ENCODE data around the gene STIMATE.

The STIMATE gene

GRCh38 chr3:52819936-52820335 is 77.4 kb downstream of the STIMATE start:
- peak; percentile 18 for DNase-seq (ENCODE audit: low spot score)

GRCh38 chr3:52817860-52818259 is 79.5 kb downstream of the STIMATE start:
- DNase-seq (ENCODE audit: low spot score) = no peak

GRCh38 chr3:52817221-52817620 is 80.1 kb downstream of the STIMATE start:
- no peak for DNase-seq (ENCODE audit: low spot score)

GRCh38 chr3:52816654-52817053 is 80.7 kb downstream of the STIMATE start:
- DNase-seq (ENCODE audit: low spot score) = no peak

- no peak for DNase-seq (ENCODE audit: low spot score)
These were observed 81.1 kb downstream of the STIMATE start for GRCh38 chr3:52816199-52816598.

- DNase-seq (ENCODE audit: low spot score) = no peak
These were observed 83.5 kb downstream of the STIMATE start for GRCh38 chr3:52813810-52814209.

GRCh38 chr3:52811452-52812011 is 85.8 kb downstream of the STIMATE start:
- no peak for DNase-seq (ENCODE audit: low spot score)

GRCh38 chr3:52810923-52811322 is 86.4 kb downstream of the STIMATE start:
- DNase-seq (ENCODE audit: low spot score) = no peak

- DNase-seq (ENCODE audit: low spot score) = no peak
These were observed 87.5 kb downstream of the STIMATE start for GRCh38 chr3:52809662-52810377.

- DNase-seq (ENCODE audit: low spot score) = no peak
These were observed 88.2 kb downstream of the STIMATE start for GRCh38 chr3:52809149-52809548.

GRCh38 chr3:52805270-52806039 is 91.9 kb downstream of the STIMATE start:
- DNase-seq (ENCODE audit: low spot score) = no peak

GRCh38 chr3:52801839-52802238 is 95.5 kb downstream of the STIMATE start:
- DNase-seq (ENCODE audit: low spot score) = no peak

GRCh38 chr3:52800079-52800478 is 97.3 kb downstream of the STIMATE start:
- no peak for DNase-seq (ENCODE audit: low spot score)

- no peak for DNase-seq (ENCODE audit: low spot score)
These were observed 98.3 kb downstream of the STIMATE start for GRCh38 chr3:52798978-52799476.

GRCh38 chr3:52798376-52798977 is 98.9 kb downstream of the STIMATE start:
- DNase-seq (ENCODE audit: low spot score) = no peak

- no peak for DNase-seq (ENCODE audit: low spot score)
These were observed 100.9 kb downstream of the STIMATE start for GRCh38 chr3:52796411-52796810.

GRCh38 chr3:52795298-52795900 is 101.9 kb downstream of the STIMATE start:
- DNase-seq (ENCODE audit: low spot score) = no peak

GRCh38 chr3:52794612-52795099 is 102.7 kb downstream of the STIMATE start, which contains the start of gene ITIH3:
Gene ITIH3, plus strand, starts transcription at chr3:52794796. Its CDS starts 8 bp downstream, at chr3:52794804.
- no peak for DNase-seq (ENCODE audit: low spot score)

GRCh38 chr3:52793702-52794611 is 103.4 kb downstream of the STIMATE start:
- no peak for DNase-seq (ENCODE audit: low spot score)

GRCh38 chr3:52792961-52793695 is 104.2 kb downstream of the STIMATE start:
- DNase-seq (ENCODE audit: low spot score) = no peak

Measured in SK-N-DZ (cell line).